K562 (cell line): ENCODE measurements around the gene GVQW3. TPM values are rescaled to one million over a fixed set of nuclear protein-coding genes. Genes with fewer than 3 reads are reported as not detected.

Experiments used
- ARNT ChIP-seq, 2 experiments: fragments of 450-650 bp; IDR thresholded peaks; 2 replicates each; pipeline ENCODE4 v1.6.1; 2016; ENCODE audit warnings: mild to moderate bottlenecking in 1 of 2
- ATF1 ChIP-seq, 2 experiments: fragments of 450-650 bp in 1 of 2; IDR thresholded peaks; 2 replicates each; pipeline ENCODE4 v1.6.1; 2016; ENCODE audit warnings: missing compliant biosample characterization in 1 of 2, missing genetic modification characterization in 1 of 2
- ATF6 ChIP-seq: sonication (generic); formaldehyde crosslinking; IDR thresholded peaks from 2 replicates; pipeline ENCODE4 v1.4.0; 2020; ENCODE audit warnings: mild to moderate bottlenecking, missing genetic modification reagents
- ATF7 ChIP-seq: fragments of 450-650 bp; IDR thresholded peaks from 2 replicates; pipeline ENCODE4 v1.7.1; 2014; ENCODE audit warnings: mild to moderate bottlenecking, moderate library complexity
- CGGBP1 ChIP-seq: fragments of 250-450 bp; sonication (Bioruptor Pico); IDR thresholded peaks from 2 replicates; pipeline ENCODE4 v1.9.0; 2021; ENCODE audit warnings: mild to moderate bottlenecking
- CREB3L1 ChIP-seq: fragments of 450-650 bp; IDR thresholded peaks from 2 replicates; pipeline ENCODE4 v1.6.1; 2014; ENCODE audit warnings: low read depth, mild to moderate bottlenecking, moderate library complexity, borderline replicate concordance
- ETV1 ChIP-seq: fragments of 450-650 bp; conservative IDR thresholded peaks from 2 replicates; pipeline ENCODE4 v1.6.1; 2016; ENCODE audit warnings: missing genetic modification characterization, control low read depth, low read depth, missing compliant biosample characterization
- ETV5 ChIP-seq: sonication (generic); formaldehyde crosslinking; IDR thresholded peaks from 2 replicates; pipeline ENCODE4 v1.4.0; 2020; ENCODE audit warnings: low read depth, mild to moderate bottlenecking, missing genetic modification reagents
- FOXA1 ChIP-seq: fragments of 450-650 bp; IDR thresholded peaks from 2 replicates; pipeline ENCODE4 v1.6.1; 2016; ENCODE audit warnings: mild to moderate bottlenecking, borderline replicate concordance
- HDAC6 ChIP-seq: IDR thresholded peaks from 2 replicates; pipeline ENCODE4 v1.6.1; 2012; ENCODE audit warnings: low read depth, mild to moderate bottlenecking, control low read depth, inconsistent platforms, low read length, moderate library complexity
- LCOR ChIP-seq: sonication (generic); formaldehyde crosslinking; IDR thresholded peaks from 2 replicates; pipeline ENCODE4 v1.8.0; 2022; ENCODE audit warnings: mild to moderate bottlenecking, missing genetic modification reagents
- MCM7 ChIP-seq, 2 experiments: fragments of 450-650 bp; IDR thresholded peaks; 2 replicates each; pipeline ENCODE4 v1.6.1; 2016 to 2018
- MTF1 ChIP-seq: fragments of 250-450 bp; sonication (Bioruptor Pico); IDR thresholded peaks from 2 replicates; pipeline ENCODE4 v1.9.0; 2021; ENCODE audit warnings: moderate library complexity, mild to moderate bottlenecking, inconsistent platforms, borderline replicate concordance
- NFIC ChIP-seq: fragments of 450-650 bp; IDR thresholded peaks from 2 replicates; pipeline ENCODE4 v1.6.1; 2017; ENCODE audit warnings: mild to moderate bottlenecking, inconsistent platforms
- SMC3 ChIP-seq: conservative IDR thresholded peaks from 2 replicates; pipeline ENCODE4 v1.6.1; 2011; ENCODE audit warnings: low read depth, low read length, improper control_type of control experiment; ENCODE audit not compliant: insufficient read depth
- STAT5A ChIP-seq: IDR thresholded peaks from 2 replicates; pipeline ENCODE4 v1.6.1; 2012; ENCODE audit warnings: low read length, inconsistent platforms, borderline replicate concordance
- TAL1 ChIP-seq: fragments of 450-650 bp; IDR thresholded peaks from 2 replicates; pipeline ENCODE4 v1.6.1; 2016; ENCODE audit warnings: mild to moderate bottlenecking
- TFAP4 ChIP-seq: sonication (generic); formaldehyde crosslinking; IDR thresholded peaks from 2 replicates; pipeline ENCODE4 v1.8.0; 2022; ENCODE audit warnings: missing genetic modification reagents, mild to moderate bottlenecking, moderate library complexity, borderline replicate concordance
- TOE1 ChIP-seq, 2 experiments: fragments of 450-650 bp in 1 of 2; sonication (generic) in 1 of 2; formaldehyde crosslinking in 1 of 2; IDR thresholded peaks; 2 replicates each; pipeline versions ENCODE4 v1.7.1 to v1.8.0; 2016 to 2022; ENCODE audit warnings: borderline replicate concordance in 2 of 2, mild to moderate bottlenecking in 2 of 2, antibody characterized with exemption in 1 of 2, inconsistent platforms in 1 of 2, low read depth in 1 of 2, missing genetic modification reagents in 1 of 2, moderate library complexity in 1 of 2
- ZFP1 ChIP-seq: fragments of 450-650 bp; formaldehyde crosslinking; IDR thresholded peaks from 2 replicates; pipeline ENCODE4 v1.4.0; 2020; ENCODE audit warnings: mild to moderate bottlenecking, mixed read lengths
- ZNF561 ChIP-seq: fragments of 450-650 bp; formaldehyde crosslinking; conservative IDR thresholded peaks from 2 replicates; pipeline ENCODE4 v1.4.0; 2020; ENCODE audit warnings: mild to moderate bottlenecking, moderate library complexity
- ZNF639 ChIP-seq, 2 experiments: fragments of 200-800 bp in 1 of 2; sonication (Bioruptor generic) in 1 of 2; sonication (generic) in 1 of 2; formaldehyde crosslinking in 1 of 2; IDR thresholded peaks in 1 of 2; conservative IDR thresholded peaks in 1 of 2; 2 replicates each; pipeline versions ENCODE4 v1.5.0 to v1.6.1; 2016 to 2020; ENCODE audit warnings: missing compliant biosample characterization in 1 of 2, missing genetic modification characterization in 1 of 2, missing genetic modification reagents in 1 of 2
- polyA plus RNA-seq, 8 experiments: library from polyadenylated mRNA; depleted of rRNA in 4 of 8; stranded (reverse) in 5 of 8; unstranded in 3 of 8; fragments of >200 nt; fragmentation: Nextera tagmentation in 2 of 8; fragmentation: Illumina TruSeq in 1 of 8; extraction: Ambion mirVana in 2 of 8; extraction: Trizol in 1 of 8; gene quantifications; 2 replicates each; pipeline versions ENCODE4 v1.2.1 to v1.2.3, GENCODE V29; 2011 to 2014; ENCODE audit warnings: inconsistent platforms in 1 of 8, missing spikeins in 1 of 8
- total RNA-seq, 7 experiments: library from RNA; depleted of rRNA in 6 of 7; stranded (reverse); fragments of >200 nt in 6 of 7; fragmentation: Illumina TruSeq in 2 of 7; extraction: Trizol in 2 of 7; gene quantifications; 2 replicates each; pipeline versions ENCODE4 v1.2.1 to v1.2.3, GENCODE V29; 2011 to 2021; ENCODE audit warnings: low replicate concordance in 1 of 7

GVQW3 gene
- total and polyA plus RNA-seq, 9 of the 15 experiments (the other 6 are each of a cell fraction or from before 2014, with no cell fraction given) = 0.66 to 5.7 (median 2.1) TPM

- TF ChIP-seq ATF6 (CRISPR knock-in tag) (no peak), ARNT (IDR thresholded peaks at IDR 0.05) (no peak), MCM7 (IDR thresholded peaks at IDR 0.05) (no peak), ETV1 (no peak), FOXA1 (no peak), NFIC (peak; percentile 53), ATF7 (peak; percentile 69; the same call in 1 of the 2 replicates), ZFP1 (CRISPR knock-in tag) (no peak), STAT5A (no peak), ZNF639 (CRISPR knock-in tag; conservative IDR thresholded peaks at IDR 0.05 in 1 of 2, IDR thresholded peaks at IDR 0.05 in 1 of 2) (peak in 1 of 2 experiments; percentile 26; a peak in 1 of 4 replicates), MTF1 (CRISPR knock-in tag) (no peak), ATF1 (CRISPR knock-in tag; IDR thresholded peaks at IDR 0.05) (no peak), ATF1 (tag; IDR thresholded peaks at IDR 0.05) (peak; percentile 81), SMC3 (no peak), TFAP4 (no peak), ZNF561 (no peak), HDAC6 (no peak), ETV5 (CRISPR knock-in tag) (no peak), TAL1 (peak; percentile 78), TOE1 (IDR thresholded peaks at IDR 0.05; ENCODE audit: borderline replicate concordance) (no peak), TOE1 (CRISPR knock-in tag; IDR thresholded peaks at IDR 0.05; ENCODE audit: borderline replicate concordance, low read depth) (no peak), LCOR (no peak), CREB3L1 (no peak), CGGBP1 (CRISPR knock-in tag) (no peak)
Observed at GRCh38 chr11:76365038-76365679, 16.0 kb upstream of the GVQW3 start (continued).
